OCI-LY7 (cell line): ENCODE results near the gene SLX4IP.

Experiments
- CTCF ChIP-seq: fragments of 200-600 bp; sonication (generic); conservative IDR thresholded peaks from 2 replicates; pipeline ENCODE4 v1.5.1; 2014; ENCODE audit warnings: mild to moderate bottlenecking, antibody characterized with exemption, low read length, moderate library complexity, mixed read lengths
- EZH2phosphoT487 ChIP-seq: fragments of 200-600 bp; sonication (generic); IDR thresholded peaks from 2 replicates; pipeline ENCODE4 v1.6.1; 2018; ENCODE audit warnings: low read depth, borderline replicate concordance, mild to moderate bottlenecking, mixed run types, antibody characterized with exemption, low read length, moderate library complexity, mixed read lengths

GRCh38 chr20:10565922-10566897, 131.1 kb downstream of the SLX4IP start:
- TF ChIP-seq CTCF (no peak), EZH2phosphoT487 (no peak)
